Neural cell (in vitro differentiated cells): ENCODE data around the gene FNDC11. TPM values are rescaled to one million over a fixed set of nuclear protein-coding genes. Genes with fewer than 3 reads are reported as not detected.

Experiments
- H2AFZ ChIP-seq: fragments of 200-600, 300-800 bp; sonication (generic), shearing (Covaris generic); 2 replicates; pipeline ENCODE4 v1.6.0; 2014; ENCODE audit warnings: low read depth, mild to moderate bottlenecking, antibody characterized with exemption, low read length, moderate library complexity
- H3F3A ChIP-seq: fragments of 200-600 bp; shearing (Covaris generic); 2 replicates; pipeline ENCODE4 v1.6.1; 2016; ENCODE audit warnings: mild to moderate bottlenecking, moderate library complexity, mixed read lengths, antibody characterized with exemption, low read length; ENCODE audit not compliant: insufficient read depth, poor library complexity, severe bottlenecking
- H3K27ac ChIP-seq: fragments of 200-600, 300-800 bp; sonication (generic), shearing (Covaris generic); 2 replicates; pipeline ENCODE4 v1.5.1; 2014; ENCODE audit warnings: mild to moderate bottlenecking, low read length, moderate library complexity
- H3K27me3 ChIP-seq: fragments of 300-800, 200-600 bp; sonication (generic), shearing (Covaris generic); 2 replicates; pipeline ENCODE4 v1.6.0; 2014; ENCODE audit warnings: mild to moderate bottlenecking, low read depth, low read length, moderate library complexity; ENCODE audit not compliant: insufficient read depth
- H3K36me3 ChIP-seq: fragments of 300-800, 200-600 bp; sonication (generic), shearing (Covaris generic); 2 replicates; pipeline ENCODE4 v1.5.1; 2014; ENCODE audit warnings: mild to moderate bottlenecking, antibody characterized with exemption, low read length, moderate library complexity; ENCODE audit not compliant: insufficient read depth
- H3K4me2 ChIP-seq: fragments of 300-800, 200-600 bp; sonication (generic), shearing (Covaris generic); 2 replicates; pipeline ENCODE4 v1.6.0; 2014; ENCODE audit warnings: mild to moderate bottlenecking, low read length
- H3K4me3 ChIP-seq: fragments of 300-800, 200-600 bp; sonication (generic), shearing (Covaris generic); 2 replicates; pipeline ENCODE4 v1.5.1; 2014; ENCODE audit warnings: mild to moderate bottlenecking, low read length, moderate library complexity
- H3K79me2 ChIP-seq: fragments of 200-600 bp; shearing (Covaris generic); replicated peaks from 2 replicates; pipeline ENCODE4 v1.6.0; 2014; ENCODE audit warnings: mild to moderate bottlenecking, low read length, moderate library complexity; ENCODE audit not compliant: insufficient read depth
- H3K9ac ChIP-seq: fragments of 300-800, 200-600 bp; sonication (generic), shearing (Covaris generic); 2 replicates; pipeline ENCODE4 v1.6.1; 2016; ENCODE audit warnings: mild to moderate bottlenecking, low read length, mixed read lengths
- H3K9me2 ChIP-seq: fragments of 200-600 bp; shearing (Covaris generic); 2 replicates; pipeline ENCODE4 v1.6.1; 2016; ENCODE audit warnings: mild to moderate bottlenecking, low read length, mixed read lengths; ENCODE audit not compliant: insufficient read depth
- H3K9me3 ChIP-seq: fragments of 200-600, 300-800 bp; sonication (generic), shearing (Covaris generic); 2 replicates; pipeline ENCODE4 v1.6.1; 2016; ENCODE audit warnings: mild to moderate bottlenecking, mixed run types, low read length, moderate library complexity, mixed read lengths
- H4K20me1 ChIP-seq: fragments of 200-600 bp; shearing (Covaris generic); 2 replicates; pipeline ENCODE4 v1.6.1; 2016; ENCODE audit warnings: mild to moderate bottlenecking, mixed run types; ENCODE audit not compliant: insufficient read depth
- CTCF ChIP-seq: fragments of 450-650 bp; IDR thresholded peaks from 2 replicates; pipeline ENCODE4 v1.5.1; 2014; ENCODE audit warnings: antibody characterized with exemption, mild to moderate bottlenecking, moderate library complexity; ENCODE audit not compliant: poor library complexity, severe bottlenecking
- EP300 ChIP-seq: fragments of 450-650 bp; conservative IDR thresholded peaks from 2 replicates; pipeline ENCODE4 v1.6.1; 2014; ENCODE audit warnings: antibody characterized with exemption, mild to moderate bottlenecking, moderate library complexity; ENCODE audit not compliant: poor library complexity, severe bottlenecking
- EZH2 ChIP-seq: fragments of 200-600, 300-800 bp; shearing (Covaris generic), sonication (generic); IDR thresholded peaks from 2 replicates; pipeline ENCODE4 v1.6.1; 2014; ENCODE audit warnings: antibody characterized with exemption, low read length, borderline replicate concordance, mild to moderate bottlenecking; ENCODE audit not compliant: insufficient read depth, poor library complexity, severe bottlenecking
- MXI1 ChIP-seq: fragments of 450-650 bp; conservative IDR thresholded peaks from 2 replicates; pipeline ENCODE4 v1.6.1; 2014; ENCODE audit warnings: antibody characterized with exemption, mild to moderate bottlenecking; ENCODE audit not compliant: poor library complexity, severe bottlenecking
- POLR2AphosphoS5 ChIP-seq: IDR thresholded peaks from 2 replicates; pipeline ENCODE4 v1.6.1; 2012
- RAD21 ChIP-seq: fragments of 450-650 bp; conservative IDR thresholded peaks from 2 replicates; pipeline ENCODE4 v1.6.1; 2014; ENCODE audit warnings: antibody characterized with exemption, mild to moderate bottlenecking, moderate library complexity
- REST ChIP-seq: IDR thresholded peaks from 2 replicates; pipeline ENCODE4 v1.6.1; 2012; ENCODE audit warnings: borderline replicate concordance
- TAF1 ChIP-seq: IDR thresholded peaks from 2 replicates; pipeline ENCODE4 v1.6.1; 2012; ENCODE audit warnings: low read depth
- polyA plus RNA-seq: library from polyadenylated mRNA; depleted of rRNA; stranded (reverse); fragments of >200 nt; gene quantifications from 2 replicates; pipeline ENCODE4 v1.2.3, GENCODE V29; 2014

Gene FNDC11
- polyA plus RNA-seq, 1 donor from 2014 or later, result 1.9 TPM

- no peak overlapping the region for H3K4me2 ChIP-seq
- no peak overlapping the region for H3K27ac ChIP-seq
- no peaks in the 10 kb centered on the region for H3K79me2 ChIP-seq
- no peaks in the 10 kb centered on the region for H3K9me2 ChIP-seq
- no peaks in the 10 kb centered on the region for H3K27me3 ChIP-seq
- no peaks in the 10 kb centered on the region for H4K20me1 ChIP-seq
- H3K36me3 ChIP-seq, result no peaks in the 10 kb centered on the region
- no peaks in the 10 kb centered on the region for H3K9me3 ChIP-seq
- no peak overlapping the region for H2AFZ ChIP-seq
- no peak overlapping the region for H3K4me3 ChIP-seq
- TF ChIP-seq MXI1 (no peak), REST (no peak), POLR2AphosphoS5 (no peak), EZH2 (no peak), TAF1 (no peak), EP300 (no peak), RAD21 (no peak), CTCF (no peak)
- H3K9ac ChIP-seq, result no peak overlapping the region
- H3F3A ChIP-seq, result no peaks in the 10 kb centered on the region
Observed at GRCh38 chr20:63578224-63579016, 24.5 kb downstream of the FNDC11 start.

- H3K4me3 ChIP-seq, result no peak overlapping the region
- no peaks in the 10 kb centered on the region for H4K20me1 ChIP-seq
- H3K27ac ChIP-seq, result no peak overlapping the region
- TF ChIP-seq REST (no peak), EZH2 (no peak), MXI1 (no peak), CTCF (no peak), POLR2AphosphoS5 (no peak), RAD21 (no peak)
- H3K36me3 ChIP-seq, result no peaks in the 10 kb centered on the region
- H3K27me3 ChIP-seq, result no peaks in the 10 kb centered on the region
- H3K79me2 ChIP-seq, result no peaks in the 10 kb centered on the region
- H3K9ac ChIP-seq, result no peak overlapping the region
- H3K9me3 ChIP-seq, result no peaks in the 10 kb centered on the region
- H2AFZ ChIP-seq, result no peak overlapping the region
- no peaks in the 10 kb centered on the region for H3K9me2 ChIP-seq
- no peak overlapping the region for H3K4me2 ChIP-seq
- H3F3A ChIP-seq, result no peaks in the 10 kb centered on the region
Observed at GRCh38 chr20:63579017-63579694, 25.2 kb downstream of the FNDC11 start.
